Pancreas (tissue), 10 donors: Measurements from ENCODE around the gene SPINDOC. TPM values are rescaled to one million over a fixed set of nuclear protein-coding genes. Genes with fewer than 3 reads are reported as not detected.
"Not testable (repeated sequence)": the region's sequence is repeated elsewhere in the genome, so short reads cannot be mapped to it uniquely, and the experiment has no call there.

Source experiments
- ATAC-seq, 4 donors: fragments of 200-7000 bp; cut with Tn5 transposase; one replicate each; pipeline versions ENCODE4 v1.8.0 to v1.9.1; 2020; ENCODE audit warnings: mild to moderate bottlenecking in 4 of 4, moderate library complexity in 4 of 4
- DNase-seq, 6 donors: peaks; one replicate each; pipeline ENCODE4 v3.0.0-alpha.2; 2020
- FAIRE-seq: peaks from 2 replicates; lab custom pipeline; 2012; peaks lifted over from hg19 to GRCh38; lab: Jason Lieb, UNC
- H3K27ac ChIP-seq, 4 donors: fragments of 200-600 bp; sonication (generic); 1 replicate in 3 of 4; 2 replicates in 1 of 4; pipeline versions ENCODE4 v1.5.0 to v1.8.0; 2020
- H3K27me3 ChIP-seq, 4 donors: fragments of 200-600 bp; one replicate each; pipeline ENCODE4 v1.8.0; 2021
- H3K36me3 ChIP-seq, 3 donors: fragments of 200-600 bp; sonication (generic) in 1 of 3; one replicate each; pipeline versions ENCODE4 v1.5.0 to v1.8.0; 2020 to 2021
- H3K4me1 ChIP-seq, 3 donors: fragments of 200-600 bp; one replicate each; pipeline ENCODE4 v1.8.0; 2021
- H3K4me3 ChIP-seq, 4 donors: fragments of 200-600 bp; sonication (generic) in 2 of 4; one replicate each; pipeline versions ENCODE4 v1.5.0 to v1.8.0; 2020 to 2021
- H3K9me3 ChIP-seq, 4 donors: fragments of 200-600 bp; one replicate each; pipeline ENCODE4 v1.8.0; 2021
- WGBS, 2 donors: extraction: QIAGEN DNeasy Blood & Tissue Kit; methylation state at CpG; one replicate each; pipeline ENCODE4 v1.1.7; 2013; 5-methylcytosine and 5-hydroxymethylcytosine counted together
- intact Hi-C, 3 donors: fragments of 100-400 bp; cut with DNase I; formaldehyde crosslinking; loops; one replicate each; pipeline versions ENCODE4 v1.11.1 to v1.14.2; 2022
- polyA plus RNA-seq, 2 donors: library from polyadenylated mRNA; stranded (reverse); fragments of 200-250 nt; gene quantifications; one replicate each; pipeline ENCODE4 v1.2.3, GENCODE V29; 2013
- total RNA-seq, 6 donors: library from RNA; stranded (reverse); fragmentation: NEBNext Ultra II Directional in 4 of 6; extraction: Animal tissue kit (Norgen Biotek cat#: 25700) in 4 of 6; gene quantifications; one replicate each; pipeline versions ENCODE4 v1.2.1 to v1.2.4, GENCODE V29; 2021 to 2023
- TF ChIP-seq, protein P1 (sequence below), 4 donors: fragments of 200-600 bp; sonication (generic) in 3 of 4; IDR thresholded peaks; one replicate each; pipeline versions ENCODE4 v1.5.0 to v1.8.0; 2021; ENCODE audit warnings: antibody characterized with exemption in 4 of 4
- donor health status: healthy with polysubstance abuse.
- donor health status: DM: no; HTN: no; CAD: no; lungs with moderate emphysema.
- donor health status: DM: no; HTN: no; CAD: no.
- donor health status: control.
- donor health status: control.
- donor health status: Bipolar disorder and iron deficiency.
- donor health status: DM: yes; HTN: yes; CAD: no.
- donor health status: DM: no; HTN: no; CAD: no.
- donor health status: DM: no; HTN: no; CAD: no.
- donor health status: DM: yes; HTN: yes; CAD: no.

The SPINDOC gene
- total and polyA plus RNA-seq, 8 donors: 2.5 to 8.3 (median 4.4) TPM

DNA sequence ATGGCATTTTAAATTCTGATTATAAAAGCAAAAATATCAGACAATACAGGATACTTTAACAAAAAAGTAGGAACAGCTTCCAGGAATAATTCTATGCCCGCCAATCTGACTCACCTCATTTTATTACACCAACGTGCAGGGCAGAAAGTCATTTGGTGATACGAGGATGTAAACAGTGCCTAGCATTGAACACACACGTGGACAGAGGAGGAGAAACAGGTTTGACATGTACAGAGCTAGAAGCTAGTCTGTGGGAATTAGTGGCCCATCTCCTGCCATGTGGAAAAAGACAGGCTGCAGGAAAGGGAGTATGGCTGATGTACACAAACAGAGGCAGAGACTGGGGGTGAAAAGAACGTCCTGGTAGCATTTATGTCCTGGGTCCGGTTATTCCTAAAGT, 9.0 kb upstream of the SPINDOC start:
- DNase-seq: peak in 2 of 6 donors; percentile 1 to 17
- Histone ChIP-seq H3K27ac (peak overlapping the region in 1 of 4 donors; percentile 22), H3K27me3 (no peaks in the 10 kb centered on the region), H3K4me3 (no peak overlapping the region), H3K9me3 (no peaks in the 10 kb centered on the region), H3K36me3 (no peaks in the 10 kb centered on the region), H3K4me1 (no peaks in the 10 kb centered on the region)
- TF ChIP-seq, protein P1, sequence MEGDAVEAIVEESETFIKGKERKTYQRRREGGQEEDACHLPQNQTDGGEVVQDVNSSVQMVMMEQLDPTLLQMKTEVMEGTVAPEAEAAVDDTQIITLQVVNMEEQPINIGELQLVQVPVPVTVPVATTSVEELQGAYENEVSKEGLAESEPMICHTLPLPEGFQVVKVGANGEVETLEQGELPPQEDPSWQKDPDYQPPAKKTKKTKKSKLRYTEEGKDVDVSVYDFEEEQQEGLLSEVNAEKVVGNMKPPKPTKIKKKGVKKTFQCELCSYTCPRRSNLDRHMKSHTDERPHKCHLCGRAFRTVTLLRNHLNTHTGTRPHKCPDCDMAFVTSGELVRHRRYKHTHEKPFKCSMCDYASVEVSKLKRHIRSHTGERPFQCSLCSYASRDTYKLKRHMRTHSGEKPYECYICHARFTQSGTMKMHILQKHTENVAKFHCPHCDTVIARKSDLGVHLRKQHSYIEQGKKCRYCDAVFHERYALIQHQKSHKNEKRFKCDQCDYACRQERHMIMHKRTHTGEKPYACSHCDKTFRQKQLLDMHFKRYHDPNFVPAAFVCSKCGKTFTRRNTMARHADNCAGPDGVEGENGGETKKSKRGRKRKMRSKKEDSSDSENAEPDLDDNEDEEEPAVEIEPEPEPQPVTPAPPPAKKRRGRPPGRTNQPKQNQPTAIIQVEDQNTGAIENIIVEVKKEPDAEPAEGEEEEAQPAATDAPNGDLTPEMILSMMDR (IDR thresholded peaks at IDR 0.05): no peak
- peak; percentile 67 to 89 (median 74) for ATAC-seq
- FAIRE-seq: no peak
- intact Hi-C loops: no loop called here
- WGBS, 2 donors: 33 to 40% methylated on average over 6 of the region's 6 CpGs

DNA sequence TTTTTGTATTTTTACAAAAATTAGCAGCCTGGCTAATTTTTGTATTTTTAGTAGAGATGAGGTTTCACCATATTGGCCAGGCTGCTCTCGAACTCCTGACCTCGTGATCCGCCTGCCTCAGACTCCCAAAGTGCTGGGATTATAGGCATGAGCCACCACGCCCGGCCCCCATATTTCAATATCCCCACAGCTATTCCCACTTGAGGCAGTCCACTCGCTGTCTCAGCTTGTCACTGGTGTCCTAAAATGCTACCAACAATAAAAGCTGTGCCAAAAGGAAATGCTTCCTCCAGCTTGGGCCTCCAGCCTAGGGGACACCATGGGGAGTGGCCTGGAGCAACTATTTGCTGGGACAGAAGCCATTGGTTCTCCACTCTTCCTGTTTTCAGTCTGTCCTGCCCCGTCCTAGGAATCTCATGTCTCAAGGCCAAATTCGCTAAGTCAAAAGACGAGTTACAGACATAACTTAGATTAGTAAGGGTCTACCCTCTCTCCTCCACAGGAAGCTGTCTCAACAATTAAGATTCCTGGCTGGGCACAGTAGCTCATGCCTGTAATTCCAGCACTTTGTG, 7.3 kb upstream of the SPINDOC start:
- no peaks in the 10 kb centered on the region for H3K4me1 ChIP-seq
- intact Hi-C loops: no loop called here
- H3K27me3 ChIP-seq: no peaks in the 10 kb centered on the region
- no peak overlapping the region for H3K27ac ChIP-seq
- ATAC-seq (peak in 3 of 4 donors; percentile 19 to 45 (median 38)), DNase-seq (peak in 1 of 6 donors; percentile 10), FAIRE-seq (no peak)
- H3K9me3 ChIP-seq: no peaks in the 10 kb centered on the region
- no peaks in the 10 kb centered on the region for H3K36me3 ChIP-seq
- TF ChIP-seq, protein P1 (IDR thresholded peaks at IDR 0.05): no peak
- no peak overlapping the region for H3K4me3 ChIP-seq
- WGBS, 2 donors: 68 to 80% methylated on average over 9 of the region's 9 CpGs

DNA sequence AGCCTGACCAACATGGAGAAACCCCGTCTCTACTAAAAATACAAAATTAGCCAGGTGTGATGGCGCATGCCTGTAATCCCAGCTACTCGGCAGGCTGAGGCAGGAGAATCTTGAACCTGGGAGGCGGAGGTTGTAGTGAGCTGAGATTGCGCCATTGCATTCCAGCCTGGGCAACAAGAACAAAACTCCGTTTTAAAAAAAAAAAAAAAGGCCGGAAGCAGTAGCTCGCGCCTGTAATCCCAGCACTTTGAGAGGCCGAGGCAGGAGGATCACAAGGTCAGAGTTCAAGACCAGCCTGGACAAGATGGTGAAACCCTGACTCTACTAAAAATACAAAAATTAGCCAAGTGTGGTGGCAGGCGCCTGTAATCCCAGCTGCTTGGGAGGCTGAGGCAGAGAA, 2.9 kb upstream of the SPINDOC start:
- H3K4me1 ChIP-seq, DNase-seq, ATAC-seq, H3K4me3 ChIP-seq, H3K36me3 ChIP-seq, FAIRE-seq, H3K27ac ChIP-seq, H3K27me3 ChIP-seq, intact Hi-C loops, H3K9me3 ChIP-seq: not testable (repeated sequence)
- 80 to 85% methylated on average over 11 of the region's 11 CpGs for WGBS, 2 donors

DNA sequence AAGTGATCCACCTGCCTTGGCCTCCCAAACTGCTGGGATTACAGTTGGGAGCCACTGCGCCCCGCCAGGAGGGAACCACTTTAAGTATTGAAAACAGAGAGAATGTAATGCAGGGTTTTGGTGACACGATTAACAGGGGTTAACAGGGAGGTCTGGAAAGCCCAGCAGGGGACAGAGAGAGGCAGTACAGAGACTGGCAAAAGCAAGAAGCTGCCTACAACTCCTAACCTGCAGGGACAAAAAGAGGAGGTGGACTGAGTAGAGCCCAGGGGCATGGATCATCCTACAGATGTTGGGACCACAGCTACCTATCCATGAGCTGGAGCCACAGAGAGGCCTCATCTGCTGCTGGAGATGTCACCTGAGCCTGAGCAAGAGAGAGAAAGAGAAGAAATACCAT, 1.7 kb upstream of the SPINDOC start:
- DNase-seq (no peak), ATAC-seq (no peak), FAIRE-seq (no peak)
- Histone ChIP-seq H3K9me3 (no peaks in the 10 kb centered on the region), H3K4me1 (peaks cover 0 to 3% (median 0%) of the 10 kb centered on the region in 3 donors), H3K27ac (no peak overlapping the region), H3K4me3 (no peak overlapping the region), H3K36me3 (no peaks in the 10 kb centered on the region), H3K27me3 (no peaks in the 10 kb centered on the region)
- TF ChIP-seq, protein P1 (IDR thresholded peaks at IDR 0.05): no peak
- intact Hi-C loops: no loop called here
- WGBS, 2 donors: 73 to 81% methylated on average over 3 of the region's 3 CpGs

DNA sequence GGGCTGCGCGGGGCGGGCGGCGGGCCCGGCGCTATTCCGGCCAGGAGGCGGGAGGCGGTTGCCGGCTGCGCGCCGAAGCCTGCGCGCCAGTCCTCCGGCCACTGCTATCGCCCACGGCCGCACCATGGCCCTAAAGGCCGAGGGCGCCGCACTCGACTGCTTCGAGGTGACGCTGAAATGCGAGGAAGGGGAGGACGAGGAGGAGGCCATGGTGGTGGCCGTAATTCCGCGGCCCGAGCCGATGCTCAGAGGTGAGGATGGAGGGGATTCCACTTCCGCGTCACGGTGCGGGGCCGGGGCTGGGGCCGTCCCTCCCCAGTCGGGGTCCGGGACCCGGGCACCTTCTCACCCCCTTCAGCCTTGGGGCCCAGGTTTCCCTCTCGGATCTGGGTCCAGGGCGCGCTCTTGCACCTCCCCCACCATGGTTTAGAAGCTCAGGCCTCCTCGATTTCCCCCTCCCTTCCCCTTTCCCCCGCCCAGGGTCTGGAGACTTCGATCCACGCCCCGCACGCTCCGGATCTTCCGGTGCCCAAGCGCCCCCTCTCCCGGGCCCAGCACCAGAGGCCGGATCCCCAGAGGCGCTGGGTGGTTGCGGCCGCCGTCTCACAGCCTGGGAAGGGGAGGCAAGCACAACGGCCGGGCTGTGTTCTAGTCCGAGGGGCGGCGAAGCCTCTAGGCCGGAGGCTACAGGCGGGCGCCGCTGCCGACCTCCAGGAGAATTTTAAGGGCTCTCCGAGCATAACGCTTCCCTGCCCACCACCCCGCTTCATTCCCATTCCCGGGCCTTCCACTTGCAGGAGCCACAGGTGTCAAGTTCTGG, 517 bp downstream of the SPINDOC start:
- Histone ChIP-seq H3K4me3 (peak overlapping the region; percentile 66 to 95 (median 85)), H3K27me3 (no peaks in the 10 kb centered on the region), H3K36me3 (peaks cover 0 to 10% (median 0%) of the 10 kb centered on the region in 3 donors), H3K27ac (peak overlapping the region in 3 of 4 donors; percentile 29 to 51 (median 46)), H3K9me3 (no peaks in the 10 kb centered on the region), H3K4me1 (peaks cover 0 to 3% (median 0%) of the 10 kb centered on the region in 3 donors)
- 1 to 2% methylated on average over 54 to 74 of the region's 74 CpGs for WGBS, 2 donors
- intact Hi-C loops: no loop called here
- TF ChIP-seq, protein P1 (IDR thresholded peaks at IDR 0.05): no peak
- ATAC-seq: peak; percentile 60 to 73 (median 68)
- peak; percentile 23 to 81 (median 46) for DNase-seq
- no peak for FAIRE-seq
